AG04449 (cell line): ENCODE measurements around the gene ISCA2.

Source experiments
- CTCF ChIA-PET: fragments of 350-600 bp; formaldehyde crosslinking; extraction: SDS; loops from one replicate; lab custom pipeline; 2021; ENCODE audit warnings: antibody characterized with exemption; lab: Yijun Ruan, JAX
- POLR2A ChIA-PET: fragments of 400-600, 350-600 bp; formaldehyde crosslinking; extraction: SDS; loops from one replicate; lab custom pipeline; 2020; ENCODE audit warnings: antibody characterized with exemption, inconsistent platforms; lab: Yijun Ruan, JAX
- DNase-seq: peaks from one replicate; pipeline ENCODE4 v3.0.0-alpha.2; 2010; ENCODE audit warnings: low read depth, low spot score
- H3K4me3 ChIP-seq: 2 replicates; pipeline ENCODE4 v1.5.1; 2011; ENCODE audit warnings: low read depth, mild to moderate bottlenecking, control low read depth, low read length
- TF ChIP-seq, protein P1 (sequence below): IDR thresholded peaks from one replicate; pipeline ENCODE4 v1.5.1; 2011; ENCODE audit warnings: mild to moderate bottlenecking, moderate library complexity, low read length, control low read depth, inconsistent platforms; ENCODE audit not compliant: insufficient read depth; ENCODE audit errors: missing control alignments

The ISCA2 gene

DNA sequence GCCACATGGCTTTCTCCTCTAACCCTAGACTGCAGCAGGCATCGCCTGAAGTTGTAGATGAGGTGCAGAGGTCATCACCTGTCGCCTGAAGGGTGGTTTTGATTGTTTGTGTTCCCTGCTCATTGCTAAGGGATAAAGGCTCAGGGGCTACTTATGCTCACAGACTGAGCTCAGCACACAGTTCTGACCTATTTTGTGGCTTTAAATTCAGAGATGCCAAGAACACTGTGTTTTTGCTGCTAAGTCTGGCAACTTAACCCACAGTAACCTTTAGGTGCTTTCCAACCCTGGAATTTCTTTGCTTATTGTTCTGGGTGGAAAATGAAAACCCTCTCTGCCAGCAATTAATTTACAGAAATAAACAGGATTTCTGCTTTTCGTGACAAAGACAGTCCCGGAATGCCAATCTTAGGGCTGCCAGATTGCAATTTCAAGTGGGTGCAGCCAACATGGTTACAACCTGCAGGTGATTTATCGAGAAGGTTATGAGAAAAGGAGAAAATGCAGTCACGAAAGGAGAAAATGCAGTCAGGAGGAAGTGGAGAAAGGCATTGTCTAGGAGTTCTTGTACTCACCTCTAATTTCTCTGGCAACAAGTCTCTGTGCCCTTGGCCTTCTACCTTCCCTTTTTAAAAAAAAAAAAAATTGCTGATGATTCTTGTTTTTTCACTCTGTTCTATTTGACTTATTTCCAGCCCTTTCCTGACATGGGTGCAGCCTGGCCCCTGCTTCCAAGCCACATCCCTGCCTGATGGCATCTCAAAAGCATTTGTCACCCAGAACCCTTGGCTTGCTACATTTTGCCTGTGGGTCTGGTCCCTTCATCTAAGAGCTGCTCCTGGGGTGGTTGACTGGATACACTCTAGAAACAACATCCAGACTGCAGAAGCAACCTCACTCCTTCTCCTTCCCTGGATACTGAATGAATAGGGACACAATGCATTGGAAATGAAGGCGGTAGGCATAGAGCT lies 23.7 kb upstream of the ISCA2 start:
- no peak for DNase-seq
- TF ChIP-seq, protein P1, sequence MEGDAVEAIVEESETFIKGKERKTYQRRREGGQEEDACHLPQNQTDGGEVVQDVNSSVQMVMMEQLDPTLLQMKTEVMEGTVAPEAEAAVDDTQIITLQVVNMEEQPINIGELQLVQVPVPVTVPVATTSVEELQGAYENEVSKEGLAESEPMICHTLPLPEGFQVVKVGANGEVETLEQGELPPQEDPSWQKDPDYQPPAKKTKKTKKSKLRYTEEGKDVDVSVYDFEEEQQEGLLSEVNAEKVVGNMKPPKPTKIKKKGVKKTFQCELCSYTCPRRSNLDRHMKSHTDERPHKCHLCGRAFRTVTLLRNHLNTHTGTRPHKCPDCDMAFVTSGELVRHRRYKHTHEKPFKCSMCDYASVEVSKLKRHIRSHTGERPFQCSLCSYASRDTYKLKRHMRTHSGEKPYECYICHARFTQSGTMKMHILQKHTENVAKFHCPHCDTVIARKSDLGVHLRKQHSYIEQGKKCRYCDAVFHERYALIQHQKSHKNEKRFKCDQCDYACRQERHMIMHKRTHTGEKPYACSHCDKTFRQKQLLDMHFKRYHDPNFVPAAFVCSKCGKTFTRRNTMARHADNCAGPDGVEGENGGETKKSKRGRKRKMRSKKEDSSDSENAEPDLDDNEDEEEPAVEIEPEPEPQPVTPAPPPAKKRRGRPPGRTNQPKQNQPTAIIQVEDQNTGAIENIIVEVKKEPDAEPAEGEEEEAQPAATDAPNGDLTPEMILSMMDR: no peak
- POLR2A ChIA-PET: no interaction called here
- no peak overlapping the region for H3K4me3 ChIP-seq
- CTCF ChIA-PET: interaction anchor here (1.2 kb wide), 1 partner anchor 9 kb away, joined by 3 read pairs; no protein-coding TSS in a partner anchor

DNA sequence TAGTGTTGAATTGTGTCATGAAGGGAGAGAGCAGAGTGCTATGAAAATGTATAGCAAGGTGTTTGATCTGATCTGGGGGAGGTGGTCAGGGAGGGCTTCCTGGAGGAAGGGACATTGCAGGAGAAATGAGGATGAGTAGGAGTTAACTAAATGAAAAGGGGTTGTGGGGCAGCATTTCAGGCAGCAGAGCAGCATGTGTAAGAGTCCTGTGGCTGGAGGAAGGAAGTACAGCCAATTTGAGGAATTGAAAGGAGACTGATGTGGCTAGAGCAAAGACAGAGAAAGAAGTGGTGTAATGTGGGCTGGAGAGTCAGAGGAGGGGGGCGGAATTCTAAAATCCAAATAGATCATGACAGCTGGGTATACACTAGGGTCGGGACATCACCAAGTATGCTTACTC lies 21.0 kb upstream of the ISCA2 start:
- TF ChIP-seq, protein P1: no peak
- ChIA-PET POLR2A (no interaction called here), CTCF (interaction anchor here (10.9 to 12.6 kb wide), 2 partner anchors 14 to 106 kb away, joined by 131 to 164 read pairs; no protein-coding TSS in a partner anchor)
- no peak for DNase-seq
- no peak overlapping the region for H3K4me3 ChIP-seq

DNA sequence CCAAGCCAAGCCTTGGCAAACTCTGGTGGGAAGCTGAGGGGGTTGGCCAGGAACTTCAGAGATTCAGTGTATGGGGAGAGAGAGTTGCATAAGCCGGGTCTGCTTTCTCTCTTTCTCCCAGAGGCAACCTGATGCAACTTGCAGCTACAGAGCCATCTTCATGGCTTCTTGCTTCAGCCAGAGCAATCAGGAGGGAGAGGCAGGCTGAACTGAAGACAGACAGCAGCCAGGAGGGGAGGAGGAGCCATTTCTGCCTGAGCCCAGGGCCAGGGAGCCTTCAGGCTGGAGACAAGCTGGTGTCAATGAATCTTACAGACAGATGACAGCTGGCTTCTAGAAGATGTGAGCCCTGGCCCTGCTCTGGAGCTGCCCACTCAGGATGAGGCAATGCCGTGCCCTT lies 19.2 kb upstream of the ISCA2 start:
- TF ChIP-seq, protein P1: no peak
- ChIA-PET POLR2A (no interaction called here), CTCF (interaction anchor here (1.2 to 12.6 kb wide), 4 partner anchors 16 to 217 kb away, joined by 4 to 164 read pairs (median 70); partner anchors contain the start of gene ABCD4)
- no peak for DNase-seq
- no peak overlapping the region for H3K4me3 ChIP-seq

DNA sequence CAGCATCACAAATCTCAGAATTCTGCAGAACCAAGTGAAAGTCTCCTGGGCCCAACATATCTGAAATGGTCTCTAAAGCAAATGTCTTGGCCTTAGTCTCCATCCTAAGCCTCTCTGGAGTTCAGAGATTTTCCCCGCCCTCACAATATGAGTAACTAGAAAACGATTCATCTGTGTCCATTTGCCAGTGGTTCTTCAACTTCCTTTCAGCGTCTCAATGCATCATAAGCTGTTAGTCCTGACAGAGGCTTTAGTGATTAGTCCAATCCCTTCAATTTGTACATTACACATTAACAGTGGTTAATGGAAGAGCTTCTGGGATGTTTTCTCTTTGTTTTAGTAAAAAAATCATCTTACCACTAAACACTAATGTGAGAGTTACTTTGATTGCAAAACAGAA lies 17.9 kb upstream of the ISCA2 start:
- H3K4me3 ChIP-seq: no peak overlapping the region
- ChIA-PET CTCF (interaction anchor here (0.8 to 12.6 kb wide), 10 partner anchors 9 to 218 kb away, joined by 3 to 164 read pairs (median 5); partner anchors contain the start of gene ABCD4), POLR2A (interaction anchor here (0.8 kb wide), 1 partner anchor 18 kb away, joined by 4 read pairs; the partner anchor contains the start of genes ISCA2 and NPC2)
- DNase-seq: no peak
- TF ChIP-seq, protein P1: no peak

DNA sequence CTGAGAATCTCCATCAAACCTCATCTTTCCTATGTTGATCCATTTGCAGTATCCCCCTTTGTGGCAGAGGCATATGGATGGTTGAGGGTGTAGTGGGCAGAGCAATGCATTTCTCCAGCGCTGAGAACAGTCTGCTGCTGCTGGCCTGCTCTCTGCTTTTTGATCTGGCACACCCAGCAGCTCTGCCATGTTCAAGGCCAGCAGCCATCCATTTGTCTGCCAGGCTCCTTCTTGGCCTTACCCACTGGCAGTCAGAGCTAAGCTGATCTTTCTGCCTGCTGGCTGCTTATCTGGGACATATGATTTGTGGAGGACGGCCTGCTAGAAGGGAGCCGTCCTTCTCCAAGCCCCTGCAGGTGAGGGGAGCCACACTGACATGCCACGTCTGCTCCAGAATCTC lies 17.5 kb upstream of the ISCA2 start:
- no peak overlapping the region for H3K4me3 ChIP-seq
- POLR2A ChIA-PET: interaction anchor here (0.8 kb wide), 1 partner anchor 17 kb away, joined by 4 read pairs; the partner anchor contains the start of genes ISCA2 and NPC2
- TF ChIP-seq, protein P1: no peak
- DNase-seq: no peak
- CTCF ChIA-PET: interaction anchor here (1.0 to 12.6 kb wide), 9 partner anchors 8 to 219 kb away, joined by 3 to 164 read pairs (median 6); partner anchors contain the start of gene ABCD4

DNA sequence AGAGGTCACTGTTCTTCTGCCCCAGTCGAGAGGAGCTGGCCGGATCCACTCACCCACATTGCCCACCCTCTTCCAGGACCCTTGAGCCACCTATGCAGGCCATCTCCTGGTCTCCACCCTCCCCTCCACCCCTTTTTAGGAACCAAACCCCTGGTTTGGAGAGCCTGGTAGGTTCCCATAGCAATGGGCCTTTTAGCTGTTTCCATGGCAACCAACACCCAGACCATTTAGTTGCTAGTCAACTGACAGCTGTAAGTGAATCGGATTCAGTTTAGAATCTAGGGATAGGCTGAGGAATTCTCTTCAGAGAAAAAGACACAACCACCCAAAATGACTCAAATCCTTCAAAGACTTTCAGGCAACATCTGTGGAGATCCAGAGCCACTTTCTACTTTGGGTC lies 17.0 kb upstream of the ISCA2 start:
- TF ChIP-seq, protein P1: no peak
- POLR2A ChIA-PET: no interaction called here
- no peak for DNase-seq
- CTCF ChIA-PET: interaction anchor here (1.0 to 12.6 kb wide), 7 partner anchors 18 to 219 kb away, joined by 3 to 164 read pairs (median 6); no protein-coding TSS in a partner anchor
- H3K4me3 ChIP-seq: no peak overlapping the region
